ENCODE measurements around the gene FOSB.

FOSB gene

GRCh38 chr19:45462174-45462573, 5.6 kb upstream of the FOSB start:
- TF ChIP-seq, protein P1, sequence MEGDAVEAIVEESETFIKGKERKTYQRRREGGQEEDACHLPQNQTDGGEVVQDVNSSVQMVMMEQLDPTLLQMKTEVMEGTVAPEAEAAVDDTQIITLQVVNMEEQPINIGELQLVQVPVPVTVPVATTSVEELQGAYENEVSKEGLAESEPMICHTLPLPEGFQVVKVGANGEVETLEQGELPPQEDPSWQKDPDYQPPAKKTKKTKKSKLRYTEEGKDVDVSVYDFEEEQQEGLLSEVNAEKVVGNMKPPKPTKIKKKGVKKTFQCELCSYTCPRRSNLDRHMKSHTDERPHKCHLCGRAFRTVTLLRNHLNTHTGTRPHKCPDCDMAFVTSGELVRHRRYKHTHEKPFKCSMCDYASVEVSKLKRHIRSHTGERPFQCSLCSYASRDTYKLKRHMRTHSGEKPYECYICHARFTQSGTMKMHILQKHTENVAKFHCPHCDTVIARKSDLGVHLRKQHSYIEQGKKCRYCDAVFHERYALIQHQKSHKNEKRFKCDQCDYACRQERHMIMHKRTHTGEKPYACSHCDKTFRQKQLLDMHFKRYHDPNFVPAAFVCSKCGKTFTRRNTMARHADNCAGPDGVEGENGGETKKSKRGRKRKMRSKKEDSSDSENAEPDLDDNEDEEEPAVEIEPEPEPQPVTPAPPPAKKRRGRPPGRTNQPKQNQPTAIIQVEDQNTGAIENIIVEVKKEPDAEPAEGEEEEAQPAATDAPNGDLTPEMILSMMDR (IDR thresholded peaks at IDR 0.05; ENCODE audit: unreplicated experiment in 3 of 3), result no peak
- Mint-ChIP-seq H3K4me3 (no peak overlapping the region), H3K4me1 (no peaks in the 10 kb centered on the region), H3K9me3 (no peaks in the 10 kb centered on the region), H3K27ac (no peak overlapping the region), H3K27me3 (ENCODE audit: low read depth) (peaks cover 23% of the 10 kb centered on the region), H3K36me3 (ENCODE audit: low read depth) (no peaks in the 10 kb centered on the region)

- Mint-ChIP-seq H3K27me3 (ENCODE audit: low read depth) (peaks cover 20% of the 10 kb centered on the region), H3K4me3 (no peak overlapping the region), H3K9me3 (no peaks in the 10 kb centered on the region), H3K4me1 (peaks cover 6% of the 10 kb centered on the region), H3K27ac (no peak overlapping the region), H3K36me3 (ENCODE audit: low read depth) (no peaks in the 10 kb centered on the region)
- TF ChIP-seq, protein P1 (IDR thresholded peaks at IDR 0.05; ENCODE audit: unreplicated experiment in 3 of 3), result no peak
Measured at GRCh38 chr19:45463241-45463640, 4.6 kb upstream of the FOSB start.

DNA sequence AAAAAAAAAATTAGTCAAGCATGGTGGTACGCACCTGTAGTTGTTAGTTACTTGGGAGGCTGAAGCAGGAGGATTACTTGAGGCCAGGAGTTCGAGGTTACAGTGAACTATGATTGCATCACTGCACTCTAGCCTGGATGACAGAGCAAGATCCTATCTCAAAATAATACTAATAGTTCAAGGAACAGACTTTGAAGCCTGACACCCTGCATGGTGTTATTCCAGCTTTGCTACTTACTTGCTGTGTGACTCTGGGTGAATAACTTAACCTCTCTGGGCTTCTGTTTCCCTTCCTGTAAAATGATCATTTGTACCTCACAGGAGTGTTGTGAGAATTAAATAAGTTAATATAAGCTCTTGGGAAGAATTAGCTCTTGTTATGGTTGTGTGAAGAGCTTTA, 3.5 kb upstream of the FOSB start:
- TF ChIP-seq, protein P1 (IDR thresholded peaks at IDR 0.05; ENCODE audit: unreplicated experiment in 3 of 3), result no peak
- H3K4me1 Mint-ChIP-seq, result peaks cover 6% of the 10 kb centered on the region
- no peak overlapping the region for H3K27ac Mint-ChIP-seq
- no peaks in the 10 kb centered on the region for H3K9me3 Mint-ChIP-seq
- peaks cover 20% of the 10 kb centered on the region for H3K27me3 Mint-ChIP-seq (ENCODE audit: low read depth)
- H3K36me3 Mint-ChIP-seq (ENCODE audit: low read depth), result no peaks in the 10 kb centered on the region
- peak overlapping the region in 1 of 3 experiments; percentile 8 for H3K4me3 Mint-ChIP-seq

- H3K4me3 Mint-ChIP-seq, result peak overlapping the region in 2 of 3 experiments; percentile 5 to 8
- H3K27me3 Mint-ChIP-seq (ENCODE audit: low read depth), result peaks cover 20% of the 10 kb centered on the region
- no peak overlapping the region for H3K27ac Mint-ChIP-seq
- no peaks in the 10 kb centered on the region for H3K36me3 Mint-ChIP-seq (ENCODE audit: low read depth)
- no peaks in the 10 kb centered on the region for H3K9me3 Mint-ChIP-seq
- TF ChIP-seq, protein P1 (IDR thresholded peaks at IDR 0.05; ENCODE audit: unreplicated experiment in 3 of 3), result no peak
- peaks cover 6% of the 10 kb centered on the region for H3K4me1 Mint-ChIP-seq
Measured at GRCh38 chr19:45464852-45465441, 2.8 kb upstream of the FOSB start.

DNA sequence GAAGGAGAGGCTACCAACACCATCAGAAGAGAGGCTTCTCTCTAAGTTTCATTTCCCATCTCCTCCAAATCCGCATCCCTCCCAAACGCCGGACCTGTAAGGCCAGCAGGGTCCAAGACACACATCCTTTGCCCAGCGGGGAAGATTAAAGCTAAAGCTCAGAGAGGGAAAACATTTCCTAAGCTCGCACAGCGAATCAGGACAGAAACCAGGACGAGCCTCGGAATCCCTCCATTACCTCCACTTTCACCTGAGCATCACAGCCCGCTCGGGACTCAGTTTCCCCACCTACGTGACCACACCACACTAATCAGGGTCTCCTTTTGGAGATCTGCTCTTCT, 711 bp upstream of the FOSB start:
- no peaks in the 10 kb centered on the region for H3K36me3 Mint-ChIP-seq (ENCODE audit: low read depth)
- no peaks in the 10 kb centered on the region for H3K9me3 Mint-ChIP-seq
- peaks cover 6% of the 10 kb centered on the region for H3K4me1 Mint-ChIP-seq
- H3K27ac Mint-ChIP-seq, result no peak overlapping the region
- H3K27me3 Mint-ChIP-seq (ENCODE audit: low read depth), result peaks cover 34% of the 10 kb centered on the region
- H3K4me3 Mint-ChIP-seq, result peak overlapping the region; percentile 90 to 95 (median 94)
- TF ChIP-seq, protein P1 (IDR thresholded peaks at IDR 0.05; ENCODE audit: unreplicated experiment in 3 of 3), result peak in 1 of 3 experiments; percentile 12

DNA sequence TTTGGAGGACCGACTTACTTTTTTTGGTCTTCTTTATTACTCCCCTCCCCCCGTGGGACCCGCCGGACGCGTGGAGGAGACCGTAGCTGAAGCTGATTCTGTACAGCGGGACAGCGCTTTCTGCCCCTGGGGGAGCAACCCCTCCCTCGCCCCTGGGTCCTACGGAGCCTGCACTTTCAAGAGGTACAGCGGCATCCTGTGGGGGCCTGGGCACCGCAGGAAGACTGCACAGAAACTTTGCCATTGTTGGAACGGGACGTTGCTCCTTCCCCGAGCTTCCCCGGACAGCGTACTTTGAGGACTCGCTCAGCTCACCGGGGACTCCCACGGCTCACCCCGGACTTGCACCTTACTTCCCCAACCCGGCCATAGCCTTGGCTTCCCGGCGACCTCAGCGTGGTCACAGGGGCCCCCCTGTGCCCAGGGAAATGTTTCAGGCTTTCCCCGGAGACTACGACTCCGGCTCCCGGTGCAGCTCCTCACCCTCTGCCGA, 409 bp downstream of the FOSB start:
- Mint-ChIP-seq H3K4me1 (peaks cover 12% of the 10 kb centered on the region), H3K9me3 (no peaks in the 10 kb centered on the region), H3K36me3 (ENCODE audit: low read depth) (no peaks in the 10 kb centered on the region), H3K27ac (peak overlapping the region in 2 of 3 experiments; percentile 22 to 47), H3K27me3 (ENCODE audit: low read depth) (peaks cover 45% of the 10 kb centered on the region), H3K4me3 (peak overlapping the region; percentile 90 to 95 (median 94))
- TF ChIP-seq, protein P1 (IDR thresholded peaks at IDR 0.05; ENCODE audit: unreplicated experiment in 3 of 3), result no peak
